Amniotic stem cell (primary cell): Measurements from ENCODE around the gene PDE4D.
"Not testable (repeated sequence)": the region's sequence is repeated elsewhere in the genome, so short reads cannot be mapped to it uniquely, and the experiment has no call there.

Experiments
- DNase-seq: peaks from one replicate; lab custom pipeline; 2025; lab: John Stamatoyannopoulos, UW

Gene PDE4D

GRCh38 chr5:59799668-59800346 lies 93.7 kb downstream of the PDE4D start:
- peak; percentile 19 for DNase-seq

GRCh38 chr5:59798862-59799667 lies 94.5 kb downstream of the PDE4D start:
- DNase-seq: no peak

- no peak for DNase-seq
These were observed 98.4 kb downstream of the PDE4D start for GRCh38 chr5:59795141-59795540.

- peak; percentile 3 for DNase-seq
These were observed 100.4 kb downstream of the PDE4D start for GRCh38 chr5:59792983-59793585.

- no peak for DNase-seq
These were observed 101.9 kb downstream of the PDE4D start for GRCh38 chr5:59791617-59792016.

- no peak for DNase-seq
These were observed 102.6 kb downstream of the PDE4D start for GRCh38 chr5:59790776-59791475.

GRCh38 chr5:59790376-59790775 lies 103.2 kb downstream of the PDE4D start:
- no peak for DNase-seq

- no peak for DNase-seq
These were observed 103.6 kb downstream of the PDE4D start for GRCh38 chr5:59789894-59790293.

- no peak for DNase-seq
These were observed 104.3 kb downstream of the PDE4D start for GRCh38 chr5:59789197-59789596.

GRCh38 chr5:59786334-59786805 lies 107.2 kb downstream of the PDE4D start:
- peak; percentile 48 for DNase-seq

GRCh38 chr5:59785676-59786333 lies 107.7 kb downstream of the PDE4D start:
- DNase-seq: no peak

GRCh38 chr5:59784708-59785107 lies 108.8 kb downstream of the PDE4D start:
- DNase-seq: not testable (repeated sequence)

- DNase-seq: no peak
These were observed 110.3 kb downstream of the PDE4D start for GRCh38 chr5:59783264-59783663.

- DNase-seq: no peak
These were observed 110.7 kb downstream of the PDE4D start for GRCh38 chr5:59782856-59783255.

GRCh38 chr5:59779453-59779852 lies 114.1 kb downstream of the PDE4D start:
- DNase-seq: no peak

- no peak for DNase-seq
These were observed 116.5 kb downstream of the PDE4D start for GRCh38 chr5:59777028-59777427.

- no peak for DNase-seq
These were observed 120.2 kb downstream of the PDE4D start for GRCh38 chr5:59773294-59773693.

GRCh38 chr5:59772757-59773156 lies 120.8 kb downstream of the PDE4D start:
- no peak for DNase-seq

- DNase-seq: no peak
These were observed 121.3 kb downstream of the PDE4D start for GRCh38 chr5:59772206-59772605.

GRCh38 chr5:59770953-59771352 lies 122.6 kb downstream of the PDE4D start:
- DNase-seq: no peak

GRCh38 chr5:59769832-59770231 lies 123.7 kb downstream of the PDE4D start:
- DNase-seq: no peak

- no peak for DNase-seq
These were observed 124.5 kb downstream of the PDE4D start for GRCh38 chr5:59769041-59769360.
